GM13977 (cell line): ENCODE data around the gene CACNA1H.

Source experiments
- DNase-seq: peaks from one replicate; pipeline ENCODE4 v3.0.0; 2012; ENCODE audit warnings: low spot score
- in situ Hi-C: fragments of 300-500 bp; cut with MboI; formaldehyde crosslinking; loops from one replicate; pipeline ENCODE4 v1.12.0; 2022; ENCODE audit warnings: low sequenced_read_pairs, low pct_unique_long_range_greater_than_20kb, mixed read lengths, inconsistent platforms; ENCODE audit not compliant: unreplicated experiment
- TF ChIP-seq, protein P1 (sequence below): IDR thresholded peaks from 2 replicates; pipeline ENCODE4 v1.5.1; 2012; ENCODE audit warnings: mild to moderate bottlenecking, control low read depth; ENCODE audit not compliant: insufficient read depth; ENCODE audit errors: extremely low read depth, missing control alignments

The CACNA1H gene

GRCh38 chr16:1211451-1212268 lies 58.8 kb downstream of the CACNA1H start:
- TF ChIP-seq, protein P1, sequence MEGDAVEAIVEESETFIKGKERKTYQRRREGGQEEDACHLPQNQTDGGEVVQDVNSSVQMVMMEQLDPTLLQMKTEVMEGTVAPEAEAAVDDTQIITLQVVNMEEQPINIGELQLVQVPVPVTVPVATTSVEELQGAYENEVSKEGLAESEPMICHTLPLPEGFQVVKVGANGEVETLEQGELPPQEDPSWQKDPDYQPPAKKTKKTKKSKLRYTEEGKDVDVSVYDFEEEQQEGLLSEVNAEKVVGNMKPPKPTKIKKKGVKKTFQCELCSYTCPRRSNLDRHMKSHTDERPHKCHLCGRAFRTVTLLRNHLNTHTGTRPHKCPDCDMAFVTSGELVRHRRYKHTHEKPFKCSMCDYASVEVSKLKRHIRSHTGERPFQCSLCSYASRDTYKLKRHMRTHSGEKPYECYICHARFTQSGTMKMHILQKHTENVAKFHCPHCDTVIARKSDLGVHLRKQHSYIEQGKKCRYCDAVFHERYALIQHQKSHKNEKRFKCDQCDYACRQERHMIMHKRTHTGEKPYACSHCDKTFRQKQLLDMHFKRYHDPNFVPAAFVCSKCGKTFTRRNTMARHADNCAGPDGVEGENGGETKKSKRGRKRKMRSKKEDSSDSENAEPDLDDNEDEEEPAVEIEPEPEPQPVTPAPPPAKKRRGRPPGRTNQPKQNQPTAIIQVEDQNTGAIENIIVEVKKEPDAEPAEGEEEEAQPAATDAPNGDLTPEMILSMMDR: no peak
- in situ Hi-C loops: no loop called here
- DNase-seq: no peak

DNA sequence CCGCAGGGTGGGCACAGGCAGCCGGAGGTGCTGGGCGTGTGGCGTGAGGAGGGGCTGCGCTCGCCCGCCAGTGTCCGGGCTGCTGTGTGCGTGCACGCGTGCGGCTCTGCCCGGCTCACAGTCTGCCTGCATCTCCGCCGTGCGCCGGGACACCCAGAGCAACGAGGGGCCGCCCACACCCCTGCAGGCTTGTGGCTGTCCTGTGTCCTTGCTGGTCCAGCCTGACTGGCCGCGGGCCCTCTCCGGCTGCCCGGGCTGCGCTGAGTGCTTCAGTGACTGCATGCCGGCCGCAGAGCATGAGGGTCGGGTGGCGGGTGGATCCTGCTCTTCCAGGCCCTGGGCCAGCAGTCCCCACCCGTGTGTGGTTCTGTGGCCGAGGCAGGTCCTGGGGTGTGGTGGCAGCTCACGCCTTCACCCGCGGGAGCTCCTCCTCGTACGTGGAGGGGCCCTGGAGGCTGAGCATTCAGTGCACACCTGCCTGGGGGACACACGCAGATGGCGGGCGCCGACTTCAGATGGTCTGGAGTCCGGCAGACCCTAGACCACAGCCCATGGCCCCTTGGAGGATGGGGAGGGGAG lies 59.8 kb downstream of the CACNA1H start:
- in situ Hi-C loops: no loop called here
- TF ChIP-seq, protein P1: no peak
- DNase-seq: no peak

DNA sequence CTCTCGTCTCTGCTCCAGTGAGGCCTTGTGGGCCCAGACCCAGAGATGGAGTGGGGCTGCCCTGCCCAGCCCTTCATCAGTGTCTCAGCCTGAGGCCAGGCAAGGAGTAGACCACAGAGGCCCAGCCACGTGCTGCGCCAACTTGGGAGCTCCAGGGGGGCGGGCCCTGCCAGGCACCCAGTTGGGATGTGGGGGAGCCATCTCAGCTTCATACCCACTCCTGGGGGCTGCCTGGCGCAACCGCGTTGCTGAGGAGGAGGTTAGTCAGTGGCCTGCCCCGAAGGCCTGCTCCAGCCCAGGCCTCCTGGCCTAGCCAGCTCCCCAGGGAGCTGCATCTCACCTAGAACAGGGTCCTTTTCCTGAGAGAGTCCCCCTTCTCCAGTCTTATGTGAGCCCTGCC lies 60.3 kb downstream of the CACNA1H start:
- TF ChIP-seq, protein P1: no peak
- in situ Hi-C loops: no loop called here
- DNase-seq: no peak

GRCh38 chr16:1213796-1214372 lies 61.0 kb downstream of the CACNA1H start:
- TF ChIP-seq, protein P1: no peak
- no peak for DNase-seq
- in situ Hi-C loops: no loop called here

DNA sequence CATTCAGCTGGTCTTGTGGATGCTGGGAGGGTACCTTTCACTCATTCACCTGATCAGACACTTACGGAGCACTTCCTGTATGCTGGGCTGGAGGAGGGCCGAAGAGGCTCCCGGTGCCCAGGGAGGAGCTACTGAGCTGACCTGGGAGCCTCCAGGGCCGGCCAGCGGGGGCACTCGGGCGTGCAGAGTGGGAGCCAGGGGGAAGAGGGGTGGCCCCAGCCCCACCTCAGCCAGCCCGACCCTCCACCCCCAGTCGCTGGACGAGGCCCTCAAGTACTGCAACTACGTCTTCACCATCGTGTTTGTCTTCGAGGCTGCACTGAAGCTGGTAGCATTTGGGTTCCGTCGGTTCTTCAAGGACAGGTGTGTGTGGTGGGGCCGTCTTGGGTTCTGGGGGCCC lies 61.8 kb downstream of the CACNA1H start:
- TF ChIP-seq, protein P1: no peak
- in situ Hi-C loops: no loop called here

GRCh38 chr16:1215574-1216295 lies 62.8 kb downstream of the CACNA1H start:
- in situ Hi-C loops: no loop called here
- TF ChIP-seq, protein P1: no peak
- DNase-seq: no peak

More for the DNA sequence above, 61.8 kb downstream of the CACNA1H start:
- DNase-seq: no peak
